Activated T-cell treated with anti-CD3 and anti-CD28 coated beads for 24 hours (primary cell): ENCODE measurements around the gene IDH3B.
"Not testable (repeated sequence)": the region's sequence is repeated elsewhere in the genome, so short reads cannot be mapped to it uniquely, and the experiment has no call there.

Experiments
- DNase-seq: peaks from one replicate; pipeline ENCODE4 v3.0.0-alpha.2; 2020; ENCODE audit warnings: low read depth

Gene IDH3B

GRCh38 chr20:2663887-2664719 lies at the start of gene IDH3B:
TSS of gene IDH3B (minus strand) at chr20:2664216. CDS start at chr20:2664188, 28 bp downstream.
- DNase-seq: peak; percentile 91

GRCh38 chr20:2713285-2713684 lies 49.3 kb upstream of the IDH3B start:
- no peak for DNase-seq

- no peak for DNase-seq
Measured at GRCh38 chr20:2709205-2709981, 45.4 kb upstream of the IDH3B start.

- DNase-seq: no peak
Measured at GRCh38 chr20:2708665-2709064, 44.6 kb upstream of the IDH3B start.

GRCh38 chr20:2708073-2708415 lies 44.0 kb upstream of the IDH3B start:
- DNase-seq: no peak

- no peak for DNase-seq
Measured at GRCh38 chr20:2707353-2708072, 43.5 kb upstream of the IDH3B start.

GRCh38 chr20:2706688-2707352 lies 42.8 kb upstream of the IDH3B start:
- no peak for DNase-seq

GRCh38 chr20:2705931-2706645 lies 42.1 kb upstream of the IDH3B start:
- DNase-seq: no peak

GRCh38 chr20:2703716-2704475 lies 39.9 kb upstream of the IDH3B start:
- DNase-seq: no peak

GRCh38 chr20:2701671-2702081 lies 37.7 kb upstream of the IDH3B start:
- DNase-seq: no peak

- DNase-seq: no peak
Measured at GRCh38 chr20:2700913-2701620, 37.1 kb upstream of the IDH3B start.

GRCh38 chr20:2699775-2700413 lies 35.9 kb upstream of the IDH3B start:
- DNase-seq: no peak

- DNase-seq: no peak
Measured at GRCh38 chr20:2698912-2699311, 34.9 kb upstream of the IDH3B start.

GRCh38 chr20:2698186-2698817 lies 34.3 kb upstream of the IDH3B start:
- DNase-seq: no peak

GRCh38 chr20:2697768-2698167 lies 33.8 kb upstream of the IDH3B start:
- no peak for DNase-seq

GRCh38 chr20:2696646-2697045 lies 32.6 kb upstream of the IDH3B start:
- no peak for DNase-seq

- not testable (repeated sequence) for DNase-seq
Measured at GRCh38 chr20:2695984-2696525, 32.0 kb upstream of the IDH3B start.

GRCh38 chr20:2695206-2695983 lies 31.4 kb upstream of the IDH3B start:
- DNase-seq: no peak
